ENCODE measurements around the gene FYB2. TPM values are rescaled to one million over a fixed set of nuclear protein-coding genes. Genes with fewer than 3 reads are reported as not detected.

Gene FYB2
- total and polyA plus RNA-seq, 7 donors, result 1.4 to 2.3 (median 1.8) TPM; not detected in 4

GRCh38 chr1:56811331-56811730 lies 7.9 kb downstream of the FYB2 start:
- intact Hi-C loops (cut with DNase I), result no loop called here
- 50 to 59% methylated on average over 2 of the region's 2 CpGs for WGBS, 2 donors
- TF ChIP-seq EP300 (IDR thresholded peaks at IDR 0.05) (no peak), POLR2A (IDR thresholded peaks at IDR 0.05) (no peak), POLR2AphosphoS5 (IDR thresholded peaks at IDR 0.05) (no peak), CTCF (IDR thresholded peaks at IDR 0.05) (no peak)

GRCh38 chr1:56808410-56808809 lies 10.8 kb downstream of the FYB2 start:
- no peaks in the 10 kb centered on the region for H3K4me1 ChIP-seq
- no peaks in the 10 kb centered on the region for H3K36me3 ChIP-seq
- intact Hi-C loops (cut with DNase I), result no loop called here
- no peaks in the 10 kb centered on the region for H3K27me3 ChIP-seq
- no peaks in the 10 kb centered on the region for H3K9me3 ChIP-seq
- TF ChIP-seq POLR2AphosphoS5 (IDR thresholded peaks at IDR 0.05) (no peak), CTCF (IDR thresholded peaks at IDR 0.05) (no peak), POLR2A (IDR thresholded peaks at IDR 0.05) (no peak), EP300 (IDR thresholded peaks at IDR 0.05) (no peak)
- DNase-seq, result no peak
- H3K4me3 ChIP-seq, result no peak overlapping the region
- WGBS, 2 donors, result 78 to 88% methylated on average over 1 of the region's 1 CpG
- H3K27ac ChIP-seq, result no peak overlapping the region

More at GRCh38 chr1:56811331-56811730, 7.9 kb downstream of the FYB2 start:
- H3K36me3 ChIP-seq, result no peaks in the 10 kb centered on the region
- H3K27me3 ChIP-seq, result no peaks in the 10 kb centered on the region
- no peak for DNase-seq
- H3K27ac ChIP-seq, result no peak overlapping the region
- H3K4me3 ChIP-seq, result no peak overlapping the region
- H3K9me3 ChIP-seq, result peaks cover 0 to 2% (median 0%) of the 10 kb centered on the region in 4 donors
- no peaks in the 10 kb centered on the region for H3K4me1 ChIP-seq

GRCh38 chr1:56806804-56807203 lies 12.4 kb downstream of the FYB2 start:
- Histone ChIP-seq H3K36me3 (no peaks in the 10 kb centered on the region), H3K4me3 (no peak overlapping the region), H3K27ac (no peak overlapping the region), H3K4me1 (no peaks in the 10 kb centered on the region), H3K9me3 (no peaks in the 10 kb centered on the region), H3K27me3 (no peaks in the 10 kb centered on the region)
- intact Hi-C loops (cut with DNase I), result no loop called here
- DNase-seq, result no peak
- no peak for TF ChIP-seq POLR2AphosphoS5 (IDR thresholded peaks at IDR 0.05)
- no peak for TF ChIP-seq POLR2A (IDR thresholded peaks at IDR 0.05)
- TF ChIP-seq CTCF (IDR thresholded peaks at IDR 0.05), result no peak
- no peak for TF ChIP-seq EP300 (IDR thresholded peaks at IDR 0.05)
- WGBS, 2 donors, result 6 to 39% methylated on average over 3 of the region's 3 CpGs

GRCh38 chr1:56803561-56804156 lies 15.5 kb downstream of the FYB2 start:
- H3K27ac ChIP-seq, result no peak overlapping the region
- H3K9me3 ChIP-seq, result no peaks in the 10 kb centered on the region
- intact Hi-C loops (cut with DNase I), result no loop called here
- no peak for DNase-seq
- H3K4me3 ChIP-seq, result no peak overlapping the region
- H3K36me3 ChIP-seq, result no peaks in the 10 kb centered on the region
- TF ChIP-seq CTCF (IDR thresholded peaks at IDR 0.05) (no peak), POLR2A (IDR thresholded peaks at IDR 0.05) (no peak), EP300 (IDR thresholded peaks at IDR 0.05) (no peak), POLR2AphosphoS5 (IDR thresholded peaks at IDR 0.05) (no peak)
- no peaks in the 10 kb centered on the region for H3K27me3 ChIP-seq
- peaks cover 0 to 6% (median 0%) of the 10 kb centered on the region in 4 donors for H3K4me1 ChIP-seq
- 42 to 60% methylated on average over 5 of the region's 5 CpGs for WGBS, 2 donors

Measured in sigmoid colon (tissue), 7 donors.